ENCODE measurements around the gene PARD3B.

DNA sequence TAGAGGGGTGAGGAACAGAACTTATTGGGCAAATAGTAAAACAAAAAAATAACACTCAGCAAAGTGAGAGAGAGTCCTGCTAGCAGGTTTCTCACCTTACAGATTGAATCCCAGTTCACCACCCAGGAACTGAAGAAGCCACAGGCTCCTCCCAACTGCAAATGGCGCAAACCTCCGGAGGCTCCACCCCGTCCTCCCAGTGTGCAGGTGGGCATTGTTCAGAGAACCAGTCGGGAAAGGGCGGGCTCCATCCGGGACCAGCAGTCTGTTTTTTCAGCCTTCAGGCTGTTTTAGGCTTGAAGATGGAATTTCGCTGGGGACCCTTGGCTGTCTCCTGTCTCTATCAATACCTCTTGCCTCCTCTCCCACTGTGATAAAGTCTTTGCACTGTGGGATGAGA lies 317.5 kb downstream of the PARD3B start:
- TF ChIP-seq, protein P1, sequence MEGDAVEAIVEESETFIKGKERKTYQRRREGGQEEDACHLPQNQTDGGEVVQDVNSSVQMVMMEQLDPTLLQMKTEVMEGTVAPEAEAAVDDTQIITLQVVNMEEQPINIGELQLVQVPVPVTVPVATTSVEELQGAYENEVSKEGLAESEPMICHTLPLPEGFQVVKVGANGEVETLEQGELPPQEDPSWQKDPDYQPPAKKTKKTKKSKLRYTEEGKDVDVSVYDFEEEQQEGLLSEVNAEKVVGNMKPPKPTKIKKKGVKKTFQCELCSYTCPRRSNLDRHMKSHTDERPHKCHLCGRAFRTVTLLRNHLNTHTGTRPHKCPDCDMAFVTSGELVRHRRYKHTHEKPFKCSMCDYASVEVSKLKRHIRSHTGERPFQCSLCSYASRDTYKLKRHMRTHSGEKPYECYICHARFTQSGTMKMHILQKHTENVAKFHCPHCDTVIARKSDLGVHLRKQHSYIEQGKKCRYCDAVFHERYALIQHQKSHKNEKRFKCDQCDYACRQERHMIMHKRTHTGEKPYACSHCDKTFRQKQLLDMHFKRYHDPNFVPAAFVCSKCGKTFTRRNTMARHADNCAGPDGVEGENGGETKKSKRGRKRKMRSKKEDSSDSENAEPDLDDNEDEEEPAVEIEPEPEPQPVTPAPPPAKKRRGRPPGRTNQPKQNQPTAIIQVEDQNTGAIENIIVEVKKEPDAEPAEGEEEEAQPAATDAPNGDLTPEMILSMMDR (conservative IDR thresholded peaks at IDR 0.05; ENCODE audit: low read depth, low read length), result no peak
- TF ChIP-seq POLR2A (IDR thresholded peaks at IDR 0.05; ENCODE audit: low read depth, low read length), result no peak
- TF ChIP-seq RAD21 (IDR thresholded peaks at IDR 0.05; ENCODE audit: low read length), result no peak
- TF ChIP-seq MXI1 (IDR thresholded peaks at IDR 0.05; ENCODE audit: borderline replicate concordance, low read depth, low read length), result no peak
- no peak for TF ChIP-seq RCOR1 (IDR thresholded peaks at IDR 0.05; ENCODE audit: insufficient replicate concordance, low read length)
- no peak for TF ChIP-seq MAZ (IDR thresholded peaks at IDR 0.05; ENCODE audit: borderline replicate concordance, low read depth, low read length)
- no peak for TF ChIP-seq CEBPB (IDR thresholded peaks at IDR 0.05; ENCODE audit: low read depth, low read length)
- TF ChIP-seq NFE2L2 (IDR thresholded peaks at IDR 0.05; ENCODE audit: low read depth, low read length), result no peak
- no peak for TF ChIP-seq MAFK (IDR thresholded peaks at IDR 0.05; ENCODE audit: low read depth, low read length)
- no peak for TF ChIP-seq SMC3 (IDR thresholded peaks at IDR 0.05; ENCODE audit: low read depth, low read length)
- no peak for TF ChIP-seq FOS (IDR thresholded peaks at IDR 0.05; ENCODE audit: low read depth, low read length)
- no peak for TF ChIP-seq BHLHE40 (IDR thresholded peaks at IDR 0.05; ENCODE audit: low read depth, low read length)
